HG03025 (cell line): ENCODE measurements around the gene RELL2.

Experiments used
- ATAC-seq: cut with Tn5 transposase; IDR thresholded peaks from one replicate; pipeline ENCODE4 v1.9.1; 2021; ENCODE audit warnings: mild to moderate bottlenecking, moderate library complexity; ENCODE audit not compliant: unreplicated experiment, low FRiP score

The RELL2 gene

GRCh38 chr5:141647242-141647641 is 10.4 kb downstream of the RELL2 start:
- ATAC-seq: no peak

- ATAC-seq: no peak
These were observed 11.1 kb downstream of the RELL2 start for GRCh38 chr5:141647851-141648250.

- ATAC-seq: no peak
These were observed 12.4 kb downstream of the RELL2 start for GRCh38 chr5:141649056-141649688.

GRCh38 chr5:141649972-141650371 is 13.2 kb downstream of the RELL2 start:
- no peak for ATAC-seq

- peak; percentile 92 for ATAC-seq
These were observed 14.3 kb downstream of the RELL2 start, which contains the start of gene FCHSD1 for GRCh38 chr5:141650851-141651727. FCHSD1 (minus strand) TSS chr5:141651418; CDS start chr5:141651368, 50 bp downstream.

GRCh38 chr5:141651728-141652105 is 14.9 kb downstream of the RELL2 start:
- ATAC-seq: no peak

GRCh38 chr5:141654298-141654697 is 17.5 kb downstream of the RELL2 start:
- no peak for ATAC-seq

GRCh38 chr5:141655020-141655419 is 18.2 kb downstream of the RELL2 start:
- no peak for ATAC-seq

GRCh38 chr5:141656396-141656795 is 19.6 kb downstream of the RELL2 start:
- ATAC-seq: no peak

GRCh38 chr5:141657404-141657803 is 20.6 kb downstream of the RELL2 start:
- ATAC-seq: no peak

- ATAC-seq: no peak
These were observed 21.2 kb downstream of the RELL2 start for GRCh38 chr5:141657937-141658545.

- no peak for ATAC-seq
These were observed 25.2 kb downstream of the RELL2 start for GRCh38 chr5:141662028-141662427.

- no peak for ATAC-seq
These were observed 26.7 kb downstream of the RELL2 start for GRCh38 chr5:141663506-141663905.

GRCh38 chr5:141664733-141665461 is 28.1 kb downstream of the RELL2 start:
- peak; percentile 87 for ATAC-seq

GRCh38 chr5:141665995-141666940 is 29.5 kb downstream of the RELL2 start:
- ATAC-seq: no peak

GRCh38 chr5:141668601-141669265 is 31.9 kb downstream of the RELL2 start:
- ATAC-seq: no peak

- no peak for ATAC-seq
These were observed 32.7 kb downstream of the RELL2 start for GRCh38 chr5:141669520-141669919.

GRCh38 chr5:141672071-141672840 is 35.5 kb downstream of the RELL2 start:
- no peak for ATAC-seq
